ENCODE measurements around the gene ANKAR.

The ANKAR gene

GRCh38 chr2:189723192-189723591 lies 48.7 kb downstream of the ANKAR start:
- Histone ChIP-seq H3K4me3 (ENCODE audit: low read depth, low read length) (no peak overlapping the region), H3K9ac (ENCODE audit: low read length) (no peak overlapping the region), H3K9me3 (ENCODE audit: control insufficient read depth, insufficient read depth, low read depth, low read length) (no peaks in the 10 kb centered on the region), H3K27me3 (ENCODE audit: control insufficient read depth, insufficient read depth, low read length) (no peaks in the 10 kb centered on the region), H3K36me3 (ENCODE audit: control insufficient read depth, insufficient read depth, low read length) (no peaks in the 10 kb centered on the region), H3K27ac (ENCODE audit: low read depth, low read length) (no peak overlapping the region), H3K4me1 (ENCODE audit: control insufficient read depth, insufficient read depth, low read length) (no peaks in the 10 kb centered on the region)

Measured in HUES6 (cell line).